Gastrocnemius medialis (tissue), 4 donors: ENCODE measurements around the gene DLX5.

Experiments used
- POLR2A ChIP-seq, 2 donors: fragments of 450-650 bp; IDR thresholded peaks; one replicate each; pipeline ENCODE4 v1.6.1; 2017; ENCODE audit warnings: antibody characterized with exemption in 2 of 2, mild to moderate bottlenecking in 2 of 2, moderate library complexity in 2 of 2
- TF ChIP-seq, protein P1 (sequence below), 5 experiments: fragments of 450-650 bp in 3 of 5; fragments of 200-600 bp in 2 of 5; sonication (generic) in 2 of 5; IDR thresholded peaks in 4 of 5; conservative IDR thresholded peaks in 1 of 5; 1 replicate in 4 of 5; 2 replicates in 1 of 5; pipeline ENCODE4 v1.5.1; 2016 to 2019; ENCODE audit warnings: antibody characterized with exemption in 5 of 5, mild to moderate bottlenecking in 3 of 5, moderate library complexity in 3 of 5

DNA sequence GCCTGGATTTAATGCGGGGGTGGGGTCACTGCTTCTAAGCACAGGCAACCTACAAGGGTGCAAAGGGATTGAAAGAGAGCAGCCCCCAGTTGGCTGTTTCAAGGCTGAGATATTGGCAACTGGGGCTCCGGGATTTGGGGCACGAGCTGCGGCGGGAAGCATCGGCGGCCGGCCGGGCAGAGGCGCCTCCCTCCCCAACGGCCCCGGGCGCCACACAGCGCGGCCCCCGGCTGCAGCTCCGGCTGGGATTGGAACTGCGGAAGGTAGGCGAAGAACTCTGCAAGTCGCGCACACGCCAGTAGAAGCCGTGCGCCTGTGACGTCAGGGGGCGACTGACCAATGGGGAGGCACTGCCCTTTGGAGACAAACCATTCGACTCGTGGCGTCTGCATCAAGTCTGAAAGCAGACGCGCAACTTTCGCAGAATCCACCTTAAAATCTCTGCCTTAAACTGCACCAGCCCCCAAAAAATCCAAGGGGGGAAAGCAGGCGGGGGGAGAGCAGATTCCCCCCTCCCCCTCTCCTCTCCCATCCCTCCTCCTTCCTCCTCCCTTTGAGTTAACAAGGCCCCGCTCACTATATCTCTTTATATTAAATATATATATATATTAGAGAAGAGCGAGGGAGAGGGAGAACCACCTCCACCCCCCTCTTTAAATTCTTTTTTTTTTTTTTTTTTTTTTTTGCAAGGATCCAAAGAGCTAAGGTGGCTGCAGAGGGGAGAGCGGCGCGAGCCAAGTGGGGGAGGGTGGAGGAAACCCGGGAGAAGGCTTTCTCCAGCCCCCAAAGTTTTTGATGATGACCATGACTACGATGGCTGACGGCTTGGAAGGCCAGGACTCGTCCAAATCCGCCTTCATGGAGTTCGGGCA lies 19.2 kb downstream of the DLX5 start, which contains the start of gene DLX6:
- TF ChIP-seq, protein P1, sequence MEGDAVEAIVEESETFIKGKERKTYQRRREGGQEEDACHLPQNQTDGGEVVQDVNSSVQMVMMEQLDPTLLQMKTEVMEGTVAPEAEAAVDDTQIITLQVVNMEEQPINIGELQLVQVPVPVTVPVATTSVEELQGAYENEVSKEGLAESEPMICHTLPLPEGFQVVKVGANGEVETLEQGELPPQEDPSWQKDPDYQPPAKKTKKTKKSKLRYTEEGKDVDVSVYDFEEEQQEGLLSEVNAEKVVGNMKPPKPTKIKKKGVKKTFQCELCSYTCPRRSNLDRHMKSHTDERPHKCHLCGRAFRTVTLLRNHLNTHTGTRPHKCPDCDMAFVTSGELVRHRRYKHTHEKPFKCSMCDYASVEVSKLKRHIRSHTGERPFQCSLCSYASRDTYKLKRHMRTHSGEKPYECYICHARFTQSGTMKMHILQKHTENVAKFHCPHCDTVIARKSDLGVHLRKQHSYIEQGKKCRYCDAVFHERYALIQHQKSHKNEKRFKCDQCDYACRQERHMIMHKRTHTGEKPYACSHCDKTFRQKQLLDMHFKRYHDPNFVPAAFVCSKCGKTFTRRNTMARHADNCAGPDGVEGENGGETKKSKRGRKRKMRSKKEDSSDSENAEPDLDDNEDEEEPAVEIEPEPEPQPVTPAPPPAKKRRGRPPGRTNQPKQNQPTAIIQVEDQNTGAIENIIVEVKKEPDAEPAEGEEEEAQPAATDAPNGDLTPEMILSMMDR (IDR thresholded peaks at IDR 0.05 in 4 of 5, conservative IDR thresholded peaks at IDR 0.05 in 1 of 5): no peak
- TF ChIP-seq POLR2A (IDR thresholded peaks at IDR 0.05): no peak
